Gastroesophageal sphincter (tissue), 4 donors: ENCODE results near the gene KCNC4. TPM values are rescaled to one million over a fixed set of nuclear protein-coding genes. Genes with fewer than 3 reads are reported as not detected.

Experiments
- ATAC-seq: fragments of 150-250 bp; one replicate; pipeline ENCODE4 v1.9.1; 2016; ENCODE audit warnings: mild to moderate bottlenecking, moderate library complexity
- H3K27ac ChIP-seq, 4 donors: fragments of 200-600 bp; sonication (generic) in 3 of 4; 1 replicate in 3 of 4; 2 replicates in 1 of 4; pipeline ENCODE4 v1.5.1; 2016 to 2019
- H3K27me3 ChIP-seq: fragments of 200-600 bp; sonication (generic); one replicate; pipeline ENCODE4 v1.5.1; 2019
- H3K36me3 ChIP-seq, 2 donors: fragments of 200-600 bp; sonication (generic); one replicate each; pipeline ENCODE4 v1.5.1; 2019; ENCODE audit warnings: control low read depth in 1 of 2
- H3K4me1 ChIP-seq, 3 donors: fragments of 200-600 bp; sonication (generic); 1 replicate in 2 of 3; 2 replicates in 1 of 3; pipeline ENCODE4 v1.5.1; 2016 to 2019; ENCODE audit warnings: control low read depth in 2 of 3
- H3K4me3 ChIP-seq, 2 donors: fragments of 200-600 bp; sonication (generic); one replicate each; pipeline ENCODE4 v1.5.1; 2019; ENCODE audit warnings: mild to moderate bottlenecking in 1 of 2, moderate library complexity in 1 of 2
- H3K9me3 ChIP-seq, 3 donors: fragments of 200-600 bp; sonication (generic); one replicate each; pipeline ENCODE4 v1.5.1; 2017 to 2019; ENCODE audit warnings: control low read depth in 2 of 3
- CTCF ChIP-seq, 4 experiments: fragments of 200-600 bp in 2 of 4; fragments of 450-650 bp in 2 of 4; sonication (generic) in 1 of 4; IDR thresholded peaks; one replicate each; pipeline ENCODE4 v1.5.1; 2017 to 2019; ENCODE audit warnings: antibody characterized with exemption in 4 of 4, mild to moderate bottlenecking in 2 of 4, moderate library complexity in 2 of 4
- EP300 ChIP-seq: sonication (generic); formaldehyde crosslinking; IDR thresholded peaks from one replicate; pipeline ENCODE4 v1.6.1; 2017; ENCODE audit warnings: antibody characterized with exemption, mild to moderate bottlenecking
- POLR2A ChIP-seq, 2 donors: fragments of 450-650 bp; IDR thresholded peaks; one replicate each; pipeline ENCODE4 v1.6.1; 2017; ENCODE audit warnings: antibody characterized with exemption in 2 of 2, mild to moderate bottlenecking in 2 of 2, moderate library complexity in 1 of 2
- POLR2AphosphoS5 ChIP-seq: sonication (generic); formaldehyde crosslinking; IDR thresholded peaks from one replicate; pipeline ENCODE4 v1.6.1; 2017; ENCODE audit warnings: antibody characterized with exemption
- WGBS, 2 donors: methylation state at CpG; one replicate each; pipeline ENCODE4 v1.1.5; 2018; ENCODE audit warnings: low coverage in 1 of 2; 5-methylcytosine and 5-hydroxymethylcytosine counted together
- total RNA-seq, 4 donors: library from RNA; depleted of rRNA; stranded (reverse); fragments of >200 nt; gene quantifications; one replicate each; pipeline ENCODE4 v1.1.0, GENCODE V29; 2016

Gene KCNC4
- total RNA-seq, 4 donors from 2014 or later, result 9.0 to 16.0 (median 13.4) TPM

GRCh38 chr1:110242062-110242461 is 31.9 kb downstream of the KCNC4 start:
- no peaks in the 10 kb centered on the region for H3K27me3 ChIP-seq
- WGBS, 2 donors, result 72 to 100% methylated on average over 1 to 4 of the region's 4 CpGs
- no peaks in the 10 kb centered on the region for H3K36me3 ChIP-seq
- no peak overlapping the region for H3K27ac ChIP-seq
- ATAC-seq, result no peak
- no peak overlapping the region for H3K4me3 ChIP-seq
- no peak for TF ChIP-seq EP300
- TF ChIP-seq POLR2A (IDR thresholded peaks at IDR 0.05), result no peak
- no peak for TF ChIP-seq CTCF (IDR thresholded peaks at IDR 0.05)
- TF ChIP-seq POLR2AphosphoS5, result no peak
- no peaks in the 10 kb centered on the region for H3K9me3 ChIP-seq
- H3K4me1 ChIP-seq, result peaks cover 0 to 12% (median 0%) of the 10 kb centered on the region in 3 donors

GRCh38 chr1:110242731-110243130 is 32.6 kb downstream of the KCNC4 start:
- Histone ChIP-seq H3K27ac (no peak overlapping the region), H3K4me1 (peaks cover 0 to 12% (median 0%) of the 10 kb centered on the region in 3 donors), H3K27me3 (no peaks in the 10 kb centered on the region), H3K4me3 (no peak overlapping the region), H3K36me3 (no peaks in the 10 kb centered on the region), H3K9me3 (no peaks in the 10 kb centered on the region)
- WGBS, 2 donors, result 70 to 100% methylated on average over 2 of the region's 4 CpGs
- ATAC-seq, result no peak
- no peak for TF ChIP-seq EP300
- no peak for TF ChIP-seq POLR2A (IDR thresholded peaks at IDR 0.05)
- TF ChIP-seq CTCF (IDR thresholded peaks at IDR 0.05), result no peak
- TF ChIP-seq POLR2AphosphoS5, result no peak

- H3K4me3 ChIP-seq, result no peak overlapping the region
These were observed 33.0 kb downstream of the KCNC4 start for GRCh38 chr1:110243146-110243545.

GRCh38 chr1:110243574-110243973 is 33.5 kb downstream of the KCNC4 start:
- H3K36me3 ChIP-seq, result no peaks in the 10 kb centered on the region
- H3K4me3 ChIP-seq, result no peak overlapping the region
- no peak for TF ChIP-seq CTCF (IDR thresholded peaks at IDR 0.05)
- no peak for TF ChIP-seq EP300
- TF ChIP-seq POLR2A (IDR thresholded peaks at IDR 0.05), result no peak
- TF ChIP-seq POLR2AphosphoS5, result no peak
- no peak overlapping the region for H3K27ac ChIP-seq
- no peaks in the 10 kb centered on the region for H3K27me3 ChIP-seq
- H3K9me3 ChIP-seq, result no peaks in the 10 kb centered on the region
- WGBS, 2 donors, result 19 to 28% methylated on average over 7 to 9 of the region's 9 CpGs
- peaks cover 0 to 12% (median 0%) of the 10 kb centered on the region in 3 donors for H3K4me1 ChIP-seq
- ATAC-seq, result peak; percentile 37

More at GRCh38 chr1:110243146-110243545, 33.0 kb downstream of the KCNC4 start:
- ATAC-seq, result no peak
- H3K27ac ChIP-seq, result no peak overlapping the region
- no peaks in the 10 kb centered on the region for H3K9me3 ChIP-seq
- H3K27me3 ChIP-seq, result no peaks in the 10 kb centered on the region
- no CpG with 5 or more reads among the region's 7 CpGs for WGBS, 2 donors
- no peaks in the 10 kb centered on the region for H3K36me3 ChIP-seq
- peaks cover 0 to 12% (median 0%) of the 10 kb centered on the region in 3 donors for H3K4me1 ChIP-seq
- TF ChIP-seq POLR2A (IDR thresholded peaks at IDR 0.05), result no peak
- no peak for TF ChIP-seq EP300
- TF ChIP-seq POLR2AphosphoS5, result no peak
- no peak for TF ChIP-seq CTCF (IDR thresholded peaks at IDR 0.05)

- ATAC-seq, result no peak
- Histone ChIP-seq H3K27ac (no peak overlapping the region), H3K27me3 (no peaks in the 10 kb centered on the region), H3K9me3 (no peaks in the 10 kb centered on the region), H3K4me1 (peaks cover 0 to 12% (median 0%) of the 10 kb centered on the region in 3 donors), H3K4me3 (no peak overlapping the region), H3K36me3 (no peaks in the 10 kb centered on the region)
- TF ChIP-seq CTCF (IDR thresholded peaks at IDR 0.05) (no peak), POLR2A (IDR thresholded peaks at IDR 0.05) (no peak), EP300 (no peak), POLR2AphosphoS5 (no peak)
- 65 to 80% methylated on average over 5 to 9 of the region's 9 CpGs for WGBS, 2 donors
These were observed 35.9 kb downstream of the KCNC4 start for GRCh38 chr1:110245876-110246620.
